HEK293 (cell line): ENCODE data around the gene EGFR.

ENCODE experiments used
- CTCF ChIA-PET: fragments of 350-600 bp; formaldehyde crosslinking; extraction: SDS; loops from one replicate; lab custom pipeline; 2021; ENCODE audit warnings: antibody characterized with exemption; lab: Yijun Ruan, JAX
- POLR2A ChIA-PET: fragments of 300-600 bp; formaldehyde crosslinking; extraction: SDS; loops from one replicate; lab custom pipeline; 2020; ENCODE audit warnings: antibody characterized with exemption, inconsistent platforms; lab: Yijun Ruan, JAX
- H3K27ac ChIP-seq: fragments of 200-500 bp; sonication (Bioruptor generic); 2 replicates; pipeline ENCODE4 v1.5.1; 2014; ENCODE audit warnings: low read depth, low read length, control low read depth, inconsistent platforms; ENCODE audit errors: extremely low read depth
- H3K36me3 ChIP-seq, 2 experiments: fragments of 200-500 bp in 1 of 2; sonication (Bioruptor generic) in 1 of 2; 1 replicate in 1 of 2; 2 replicates in 1 of 2; pipeline ENCODE4 v1.5.1; 2014 to 2017; ENCODE audit warnings: inconsistent platforms in 2 of 2, low read length in 2 of 2; ENCODE audit not compliant: control insufficient read depth in 2 of 2, insufficient read depth in 1 of 2
- H3K4me1 ChIP-seq: fragments of 200-500 bp; sonication (Bioruptor generic); 2 replicates; pipeline ENCODE4 v1.5.1; 2014; ENCODE audit warnings: mild to moderate bottlenecking, low read length, inconsistent platforms; ENCODE audit not compliant: control insufficient read depth, insufficient read depth
- H3K4me3 ChIP-seq: 2 replicates; pipeline ENCODE4 v1.5.1; 2011; ENCODE audit warnings: low read depth, mild to moderate bottlenecking, control low read depth, low read length, moderate library complexity
- H3K9me3 ChIP-seq: fragments of 200-500 bp; sonication (Bioruptor generic); 2 replicates; pipeline ENCODE4 v1.5.1; 2014; ENCODE audit warnings: low read depth, low read length, inconsistent platforms; ENCODE audit not compliant: control insufficient read depth, insufficient read depth
- ATF2 ChIP-seq: fragments of 450-650 bp; formaldehyde crosslinking; IDR thresholded peaks from 2 replicates; pipeline ENCODE4 v1.5.1; 2016; ENCODE audit warnings: missing biosample characterization, missing genetic modification characterization, low read depth
- BCL11A ChIP-seq: fragments of 450-650 bp; formaldehyde crosslinking; IDR thresholded peaks from 2 replicates; pipeline ENCODE4 v1.5.1; 2016; ENCODE audit warnings: low read depth, missing biosample characterization, missing genetic modification characterization
- GFI1B ChIP-seq: fragments of 450-650 bp; formaldehyde crosslinking; IDR thresholded peaks from 2 replicates; pipeline ENCODE4 v1.5.1; 2016; ENCODE audit warnings: missing biosample characterization, missing genetic modification characterization
- HIC1 ChIP-seq: fragments of 450-650 bp; formaldehyde crosslinking; IDR thresholded peaks from 2 replicates; pipeline ENCODE4 v1.5.1; 2016; ENCODE audit warnings: missing biosample characterization, missing genetic modification characterization
- HOXD13 ChIP-seq: sonication (generic); formaldehyde crosslinking; IDR thresholded peaks from 2 replicates; pipeline ENCODE4 v1.8.0; 2022; ENCODE audit warnings: missing genetic modification reagents, borderline replicate concordance
- KLF9 ChIP-seq: fragments of 450-650 bp; formaldehyde crosslinking; IDR thresholded peaks from 2 replicates; pipeline ENCODE4 v1.5.1; 2016; ENCODE audit warnings: missing biosample characterization, missing genetic modification characterization, low read depth
- ZBTB26 ChIP-seq: fragments of 450-650 bp; formaldehyde crosslinking; optimal IDR thresholded peaks from 2 replicates; pipeline ENCODE3; 2016; ENCODE audit warnings: missing biosample characterization, mild to moderate bottlenecking, missing genetic modification characterization
- ZBTB8A ChIP-seq: fragments of 450-650 bp; formaldehyde crosslinking; IDR thresholded peaks from 2 replicates; pipeline ENCODE4 v1.5.1; 2016; ENCODE audit warnings: missing biosample characterization, missing genetic modification characterization
- ZFP3 ChIP-seq: fragments of 450-650 bp; formaldehyde crosslinking; IDR thresholded peaks from 2 replicates; pipeline ENCODE4 v1.5.1; 2016; ENCODE audit warnings: low read depth, missing biosample characterization, missing genetic modification characterization
- ZFP37 ChIP-seq: fragments of 450-650 bp; formaldehyde crosslinking; IDR thresholded peaks from 2 replicates; pipeline ENCODE4 v1.5.1; 2016; ENCODE audit warnings: missing biosample characterization, missing genetic modification characterization
- ZNF211 ChIP-seq: fragments of 450-650 bp; formaldehyde crosslinking; IDR thresholded peaks from 2 replicates; pipeline ENCODE4 v1.5.1; 2016; ENCODE audit warnings: low read depth, missing biosample characterization, missing genetic modification characterization
- ZNF280C ChIP-seq: fragments of 450-650 bp; formaldehyde crosslinking; IDR thresholded peaks from 2 replicates; pipeline ENCODE4 v1.5.1; 2016; ENCODE audit warnings: missing biosample characterization, missing genetic modification characterization
- ZNF404 ChIP-seq: fragments of 450-650 bp; formaldehyde crosslinking; IDR thresholded peaks from 2 replicates; pipeline ENCODE4 v1.5.1; 2017; ENCODE audit warnings: missing biosample characterization, missing genetic modification characterization
- ZNF449 ChIP-seq: fragments of 450-650 bp; formaldehyde crosslinking; IDR thresholded peaks from 2 replicates; pipeline ENCODE4 v1.5.1; 2017; ENCODE audit warnings: missing biosample characterization, mild to moderate bottlenecking, missing genetic modification characterization, moderate library complexity
- ZNF626 ChIP-seq: fragments of 450-650 bp; sonication (Bioruptor Pico); formaldehyde crosslinking; IDR thresholded peaks from 2 replicates; pipeline ENCODE4 v1.5.1; 2018; ENCODE audit warnings: missing biosample characterization, missing genetic modification characterization, inconsistent platforms
- ZNF664 ChIP-seq: fragments of 450-650 bp; formaldehyde crosslinking; IDR thresholded peaks from 2 replicates; pipeline ENCODE4 v1.5.1; 2016; ENCODE audit warnings: missing biosample characterization, missing genetic modification characterization
- ZNF692 ChIP-seq: fragments of 450-650 bp; formaldehyde crosslinking; IDR thresholded peaks from 2 replicates; pipeline ENCODE4 v1.5.1; 2016; ENCODE audit warnings: missing biosample characterization, missing genetic modification characterization
- ZNF768 ChIP-seq: fragments of 450-650 bp; formaldehyde crosslinking; IDR thresholded peaks from 2 replicates; pipeline ENCODE4 v1.5.1; 2018; ENCODE audit warnings: missing biosample characterization, mild to moderate bottlenecking, missing genetic modification characterization
- ZSCAN16 ChIP-seq: fragments of 450-650 bp; formaldehyde crosslinking; IDR thresholded peaks from 2 replicates; pipeline ENCODE4 v1.5.1; 2016; ENCODE audit warnings: missing biosample characterization, missing genetic modification characterization

EGFR gene

GRCh38 chr7:55255496-55256445 is 237.0 kb downstream of the EGFR start (continued):
- TF ChIP-seq ZBTB26 (peak; percentile 14), ZNF664 (0 out of 2 replicates have a peak, but pooled peaks have one; percentile 20), HIC1 (tag by site-specific recombination) (peak; percentile 70), ZSCAN16 (tag by site-specific recombination) (no peak), ZNF449 (tag by site-specific recombination) (peak; percentile 15; the same call in 1 of the 2 replicates), ZNF692 (tag by site-specific recombination) (no peak), GFI1B (peak; percentile 84), BCL11A (tag by site-specific recombination) (no peak)
- TF ChIP-seq, all 188 proteins: peak for 11

GRCh38 chr7:55258631-55259030 is 239.8 kb downstream of the EGFR start:
- Histone ChIP-seq H3K36me3 (no peaks in the 10 kb centered on the region), H3K4me3 (no peak overlapping the region), H3K9me3 (no peaks in the 10 kb centered on the region), H3K4me1 (peaks cover 6% of the 10 kb centered on the region; the same call in 1 of the 2 replicates), H3K27ac (no peak overlapping the region)
- ChIA-PET POLR2A (no interaction called here), CTCF (interaction anchor here (0.7 to 1.7 kb wide), 2 partner anchors 121 to 485 kb away, joined by 3 to 7 read pairs; no protein-coding TSS in a partner anchor)
- TF ChIP-seq ZNF211 (no peak), KLF9 (tag by site-specific recombination) (no peak), GFI1B (no peak), ZBTB8A (no peak), ZNF692 (tag by site-specific recombination) (no peak), ZNF280C (tag by site-specific recombination) (no peak), ATF2 (no peak), ZFP37 (no peak), ZNF404 (tag by site-specific recombination) (no peak), ZNF626 (tag by site-specific recombination) (no peak), ZFP3 (tag by site-specific recombination) (no peak), ZNF449 (tag by site-specific recombination) (no peak), HOXD13 (CRISPR knock-in tag) (no peak), ZNF768 (tag by site-specific recombination) (no peak)
